DMS153 treated with DMSO at 0.1 percent for 48 hours (cell line): ENCODE measurements around the gene GARNL3.

Source experiments
- DNase-seq: peaks from one replicate; lab custom pipeline; 2025; ENCODE audit not compliant: unreplicated experiment; lab: John Stamatoyannopoulos, UW

The GARNL3 gene

GRCh38 chr9:127264462-127265219 lies at the start of gene GARNL3:
Gene GARNL3 (plus strand): TSS chr9:127264774. CDS start chr9:127264878, 104 bp downstream.
- DNase-seq: no peak

DNA sequence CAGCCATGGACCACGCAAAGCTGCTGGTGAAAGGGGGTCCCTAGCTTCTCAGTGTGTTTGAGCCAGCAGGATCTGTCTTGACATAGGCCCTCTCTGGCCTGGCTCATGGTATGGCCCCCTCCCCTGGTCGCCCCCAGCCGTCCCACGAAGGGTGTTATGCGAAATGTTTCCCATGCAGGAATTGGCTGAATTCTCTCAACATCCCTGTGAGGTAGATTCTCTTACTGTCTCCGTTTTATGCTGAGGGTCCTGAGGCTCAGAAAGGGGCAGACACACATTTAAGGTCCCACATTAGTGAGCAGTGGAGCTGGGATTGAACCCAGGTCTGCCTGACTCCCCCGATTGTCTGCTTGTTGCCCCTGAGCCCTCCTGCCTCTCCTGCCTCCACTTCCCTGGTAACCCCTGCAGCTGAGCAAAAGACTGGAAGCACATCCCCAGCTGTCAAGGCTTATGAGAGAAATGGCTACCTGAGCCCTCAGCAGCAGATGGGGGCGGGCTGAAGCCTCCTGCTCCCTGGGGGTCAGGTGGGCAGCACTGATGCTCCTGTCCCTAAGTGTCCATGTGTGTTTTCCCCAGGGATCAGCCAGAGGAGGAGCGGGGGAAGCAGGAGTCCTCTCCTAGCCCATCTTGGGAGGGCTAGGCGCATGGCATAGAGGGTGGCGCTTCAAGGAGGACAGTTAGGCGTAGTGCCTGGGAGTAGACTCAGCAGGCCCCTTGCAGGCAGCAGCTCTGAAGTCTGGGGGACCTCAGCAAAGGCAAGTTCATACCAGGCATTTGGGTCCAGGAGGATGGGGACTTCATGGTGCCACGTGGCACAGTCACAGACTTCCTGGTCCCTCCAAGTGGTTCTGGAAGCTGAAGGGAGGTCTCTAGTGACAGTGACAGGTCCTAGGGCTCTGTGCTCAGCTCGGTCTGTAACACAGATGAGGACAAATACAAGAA lies 49.0 kb upstream of the GARNL3 start:
- DNase-seq: no peak

DNA sequence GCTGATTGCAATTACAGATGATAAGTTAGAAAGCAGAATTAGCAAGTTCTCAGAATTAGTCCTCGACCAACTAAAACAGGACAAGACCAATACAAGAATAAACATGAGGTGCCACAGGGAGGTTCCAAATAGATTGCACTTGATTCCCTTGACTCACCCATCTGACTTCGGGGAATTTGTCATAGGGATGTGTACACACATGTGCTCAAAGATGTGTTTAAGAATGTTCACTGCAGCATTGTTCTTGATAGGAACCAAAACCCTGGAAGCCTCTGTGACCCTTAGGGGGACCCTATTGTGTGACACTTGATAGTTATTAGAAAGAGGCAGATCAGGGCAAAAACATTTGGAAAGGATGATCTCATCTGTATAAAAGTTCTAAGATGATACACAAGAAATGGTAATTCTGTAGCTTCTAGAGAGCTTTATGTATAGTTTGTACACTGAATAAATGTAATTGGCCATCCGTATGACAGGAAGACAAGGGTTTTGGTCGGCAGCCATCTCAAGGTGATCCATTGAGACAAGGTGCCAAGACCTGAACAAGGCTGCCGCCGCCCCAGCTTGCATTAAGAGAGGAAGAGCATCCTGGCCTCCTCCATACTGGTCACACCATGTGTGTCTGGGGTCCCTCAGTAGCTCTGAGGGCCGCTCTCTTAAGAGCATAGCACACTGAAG lies 48.2 kb upstream of the GARNL3 start:
- DNase-seq: no peak

DNA sequence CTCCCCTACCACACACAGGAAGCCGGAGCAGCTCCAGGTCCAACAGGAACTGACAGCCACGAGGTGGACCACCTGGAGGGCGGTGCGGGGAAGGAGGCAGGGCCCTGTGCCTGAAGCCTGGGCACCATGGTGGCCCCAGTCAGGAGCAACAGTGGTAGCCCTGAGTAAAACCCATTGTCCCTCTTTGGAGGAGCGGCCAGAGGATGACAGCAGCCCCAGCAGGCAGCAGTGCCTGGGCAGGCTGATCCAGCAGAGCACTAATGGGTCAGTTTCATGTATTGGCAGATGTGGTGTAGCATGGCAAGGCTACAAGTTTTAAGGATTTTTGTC lies 47.7 kb upstream of the GARNL3 start:
- DNase-seq: no peak

GRCh38 chr9:127218818-127219217 lies 45.8 kb upstream of the GARNL3 start:
- DNase-seq: no peak

- DNase-seq: no peak
Observed at GRCh38 chr9:127219520-127219919, 45.1 kb upstream of the GARNL3 start.

GRCh38 chr9:127221695-127222094 lies 42.9 kb upstream of the GARNL3 start:
- no peak for DNase-seq

DNA sequence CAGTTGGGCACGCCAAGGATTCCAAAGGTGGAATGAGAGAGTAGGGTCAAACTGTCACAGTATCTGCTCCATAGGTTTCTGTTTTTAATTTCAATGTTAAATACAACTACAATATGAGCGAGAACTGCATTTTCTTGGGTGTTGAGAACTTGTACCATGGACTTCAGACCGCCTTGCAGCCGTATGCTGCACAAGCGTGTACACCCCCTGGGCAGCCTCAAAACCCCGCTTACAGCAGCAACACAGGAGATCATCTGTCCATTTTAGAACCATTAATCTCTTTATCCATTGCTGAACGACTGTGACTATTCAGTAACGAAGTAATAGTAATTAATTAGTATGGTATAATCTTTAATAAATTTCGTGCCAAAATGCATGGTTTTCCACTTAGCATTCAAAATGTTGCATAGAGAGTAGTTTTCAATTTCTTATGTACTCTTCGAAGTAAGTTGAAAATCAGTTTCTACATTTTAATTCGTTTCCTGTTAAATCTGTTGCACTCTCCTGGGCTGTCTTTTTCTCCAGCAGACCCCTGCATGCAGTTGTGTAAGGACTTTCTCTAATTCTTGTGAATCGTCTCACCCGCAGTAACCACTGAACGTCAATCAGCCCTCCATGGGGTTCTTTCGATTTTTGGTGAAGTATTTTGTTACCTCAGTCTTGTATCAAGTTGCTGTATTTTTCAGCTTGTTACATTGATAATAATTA lies 42.0 kb upstream of the GARNL3 start:
- no peak for DNase-seq

GRCh38 chr9:127223266-127223665 lies 41.3 kb upstream of the GARNL3 start:
- DNase-seq: no peak

DNA sequence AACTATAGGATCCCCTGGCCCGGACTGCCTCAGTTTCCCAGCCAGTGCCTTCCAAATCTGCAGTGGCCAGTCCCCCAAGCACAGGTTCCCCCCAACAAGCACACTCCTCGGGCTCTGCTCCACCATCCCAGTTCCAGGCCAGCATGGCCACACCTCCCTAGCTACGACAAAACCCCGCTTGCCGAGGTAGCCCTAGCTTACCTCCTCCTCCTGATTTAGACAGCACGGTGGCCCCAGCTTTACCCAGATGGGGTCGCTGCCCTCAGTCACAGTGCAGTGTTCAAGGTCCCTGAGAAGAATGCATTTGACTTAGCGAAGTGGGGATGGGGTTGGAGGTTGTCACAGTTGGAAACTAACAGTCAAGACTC lies 40.8 kb upstream of the GARNL3 start:
- DNase-seq: no peak

DNA sequence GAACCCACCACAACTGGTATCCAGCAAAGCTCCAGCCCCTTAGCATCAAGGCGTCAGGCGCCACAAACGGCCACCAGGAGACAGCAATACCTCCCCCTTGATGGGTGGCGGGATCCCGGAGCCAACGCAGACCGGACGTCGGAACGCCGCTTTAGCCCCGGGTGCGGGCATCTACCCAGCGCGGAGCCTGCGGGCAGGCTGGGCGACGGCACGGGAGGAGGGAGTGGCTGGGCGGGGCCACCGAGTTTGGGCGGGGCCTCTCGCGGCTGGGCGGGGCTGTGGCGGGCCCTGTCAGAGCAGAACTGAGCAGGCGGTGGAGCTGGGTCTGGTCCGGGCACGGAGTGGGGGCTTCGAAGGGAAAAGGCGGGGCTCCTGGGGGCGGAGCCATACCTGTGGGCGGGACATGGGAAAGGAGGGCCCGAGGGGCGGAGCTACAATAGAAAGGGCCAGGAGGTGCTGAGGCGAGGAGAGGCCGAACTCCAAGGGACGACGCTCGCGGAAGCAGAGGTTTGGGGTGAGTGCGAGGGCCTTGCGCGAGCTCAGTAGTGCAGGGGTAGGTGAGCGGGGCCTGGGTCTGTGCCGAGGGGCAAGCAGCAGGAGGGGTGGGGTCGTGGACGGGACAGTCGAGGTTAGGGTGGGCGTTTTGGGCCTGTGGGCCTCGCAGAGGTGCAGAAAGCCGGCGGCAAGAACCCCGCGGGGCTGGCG lies 40.2 kb upstream of the GARNL3 start:
- peak; percentile 75 for DNase-seq

GRCh38 chr9:127224883-127225739 lies 39.5 kb upstream of the GARNL3 start:
- DNase-seq: peak; percentile 79

GRCh38 chr9:127225801-127226625 lies 38.6 kb upstream of the GARNL3 start:
- DNase-seq: no peak

DNA sequence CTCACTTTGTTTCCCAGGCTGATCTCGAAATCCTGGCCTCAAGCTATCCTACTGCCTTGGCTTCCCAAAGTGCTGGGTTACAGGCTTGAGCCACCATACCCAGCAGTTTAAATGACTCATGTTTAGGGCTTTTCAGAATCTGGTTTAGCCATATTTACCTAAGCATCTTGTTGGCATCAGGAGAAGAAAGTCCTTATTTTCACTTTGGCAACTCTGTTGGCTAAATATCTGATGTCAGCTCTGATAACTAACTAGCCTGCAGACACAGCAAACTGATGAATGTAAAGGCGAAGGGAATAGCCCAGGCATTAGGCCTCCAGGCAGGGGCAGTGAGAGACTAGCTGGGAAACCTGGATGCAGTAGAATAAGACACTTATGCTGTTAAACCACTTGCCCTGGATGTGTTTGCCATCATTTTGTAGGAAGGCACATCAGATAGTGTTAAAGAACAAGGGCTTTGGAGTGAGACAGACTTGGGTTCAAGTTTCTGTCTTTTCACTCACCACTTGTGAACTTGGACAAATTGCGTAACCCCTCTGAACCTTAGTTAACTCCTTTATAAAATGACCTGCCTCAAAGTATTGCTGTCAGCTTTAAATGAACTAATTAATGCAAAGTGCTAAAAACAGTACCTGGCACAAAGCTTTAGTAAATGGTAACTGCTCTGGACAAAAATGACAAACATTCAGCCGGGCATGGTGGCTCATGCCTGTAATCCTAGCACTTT lies 34.7 kb upstream of the GARNL3 start:
- DNase-seq: no peak

- no peak for DNase-seq
Observed at GRCh38 chr9:127231666-127232065, 32.9 kb upstream of the GARNL3 start.

DNA sequence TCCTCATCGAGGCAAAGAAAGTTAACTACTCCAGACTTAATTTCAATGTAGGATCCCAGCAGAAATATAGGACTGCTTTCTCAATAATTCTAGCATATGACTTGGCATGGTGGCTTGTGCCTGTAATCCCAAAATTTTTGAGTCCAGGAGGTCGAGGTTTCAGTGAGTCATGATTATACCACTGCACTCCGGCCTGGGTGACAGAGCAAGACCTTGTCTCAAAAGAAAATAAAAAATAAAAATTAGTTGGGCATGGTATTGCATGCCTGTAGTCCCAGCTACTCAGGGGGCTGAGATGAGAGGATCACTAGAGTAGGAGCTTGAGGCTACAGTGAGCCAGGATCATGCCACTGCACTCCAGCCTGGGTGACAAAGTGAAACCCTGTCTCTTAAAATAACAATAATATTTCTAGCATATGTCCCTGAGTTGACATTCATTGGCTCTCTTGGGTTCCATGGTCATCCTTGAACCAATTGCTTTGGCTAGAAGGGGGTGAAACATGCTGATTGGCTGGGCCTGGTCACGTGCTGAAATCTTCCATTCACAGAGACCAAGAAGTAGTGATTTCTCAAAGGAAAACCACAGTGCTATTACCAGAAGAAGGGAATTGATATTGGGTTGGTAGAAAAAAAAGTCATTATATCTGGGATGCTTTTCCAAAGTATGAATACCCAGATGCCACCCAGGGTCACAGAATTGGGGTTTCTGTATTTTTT lies 31.6 kb upstream of the GARNL3 start:
- no peak for DNase-seq

DNA sequence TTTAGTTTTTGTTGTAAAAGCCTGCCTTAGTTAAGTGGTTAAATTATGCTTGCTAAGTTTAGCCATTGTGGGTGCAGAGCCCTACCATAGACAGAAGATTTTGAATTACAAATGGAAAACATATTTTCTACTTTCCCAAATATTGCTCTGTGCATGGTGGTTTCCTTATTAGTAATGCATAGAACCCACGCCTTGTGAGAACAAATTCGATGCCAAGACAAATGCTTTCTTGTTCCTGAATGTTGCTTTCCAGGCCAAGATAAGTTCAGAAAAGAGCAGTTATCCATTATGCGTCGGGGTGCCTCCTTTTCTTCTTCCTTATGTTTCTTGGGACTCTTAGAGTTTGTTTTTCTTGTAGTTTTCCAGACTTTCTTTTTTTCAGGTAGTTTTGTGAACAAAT lies 31.0 kb upstream of the GARNL3 start:
- no peak for DNase-seq
